Stimulated activated CD4-positive, alpha-beta T cell treated with anti-CD3 and anti-CD28 coated beads, TNF-alpha, amount 100 ng/mL, for 24 hours (primary cell): Measurements from ENCODE around the gene IFNK.
A peak's percentile ranks its signal among the peaks of the same experiment; 100 is the strongest.

Experiments used
- DNase-seq, 3 experiments: peaks; one replicate each; pipeline ENCODE4 v3.0.0-alpha.2; 2020; ENCODE audit warnings: low read depth in 3 of 3

IFNK gene

DNA sequence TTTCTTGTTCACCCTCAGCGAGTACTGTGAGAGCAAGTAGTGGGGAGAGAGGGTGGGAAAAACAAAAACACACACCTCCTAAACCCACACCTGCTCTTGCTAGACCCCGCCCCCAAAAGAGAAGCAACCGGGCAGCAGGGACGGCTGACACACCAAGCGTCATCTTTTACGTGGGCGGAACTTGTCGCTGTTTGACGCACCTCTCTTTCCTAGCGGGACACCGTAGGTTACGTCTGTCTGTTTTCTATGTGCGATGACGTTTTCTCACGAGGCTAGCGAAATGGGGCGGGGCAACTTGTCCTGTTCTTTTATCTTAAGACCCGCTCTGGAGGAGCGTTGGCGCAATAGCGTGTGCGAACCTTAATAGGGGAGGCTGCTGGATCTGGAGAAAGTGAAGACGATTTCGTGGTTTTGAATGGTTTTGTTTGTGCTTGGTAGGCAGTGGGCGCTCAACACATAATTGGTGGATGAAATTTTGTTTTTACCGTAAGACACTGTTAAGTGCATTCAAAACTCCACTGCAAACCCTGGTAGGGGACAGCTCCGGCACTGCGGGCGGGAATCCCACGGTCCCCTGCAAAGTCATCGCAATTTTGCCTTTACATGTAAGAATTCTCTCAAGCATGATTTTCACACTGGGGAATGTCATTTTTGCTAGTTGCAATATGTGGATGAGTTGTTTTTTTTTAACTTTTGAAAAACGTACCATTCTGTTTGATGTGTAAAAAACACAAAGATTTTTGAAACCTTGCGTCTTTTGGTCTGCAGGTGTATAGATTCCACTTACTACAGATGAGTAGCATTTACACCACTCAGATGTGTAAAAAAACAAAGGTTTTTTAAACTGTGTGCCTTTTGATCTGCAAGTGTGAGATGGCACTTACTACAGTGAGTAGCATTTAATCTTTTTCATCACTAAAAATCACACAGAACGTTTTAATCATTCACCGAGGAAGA lies 49.8 kb downstream of the IFNK start:
- peak; percentile 92 to 99 (median 92) for DNase-seq
